Ovary (tissue), 3 donors: Measurements from ENCODE around the gene PTPRK.

ENCODE experiments used
- EP300 ChIP-seq: sonication (generic); formaldehyde crosslinking; IDR thresholded peaks from one replicate; pipeline ENCODE4 v1.6.1; 2017; ENCODE audit warnings: antibody characterized with exemption
- TF ChIP-seq, protein P1 (sequence below), 3 donors: fragments of 450-650 bp in 2 of 3; fragments of 200-600 bp in 1 of 3; IDR thresholded peaks; one replicate each; pipeline versions ENCODE4 v1.5.1 to v1.8.0; 2016 to 2022; ENCODE audit warnings: antibody characterized with exemption in 3 of 3, mild to moderate bottlenecking in 1 of 3
- donor health status: DM: no; HTN: no; CAD: no.

DNA sequence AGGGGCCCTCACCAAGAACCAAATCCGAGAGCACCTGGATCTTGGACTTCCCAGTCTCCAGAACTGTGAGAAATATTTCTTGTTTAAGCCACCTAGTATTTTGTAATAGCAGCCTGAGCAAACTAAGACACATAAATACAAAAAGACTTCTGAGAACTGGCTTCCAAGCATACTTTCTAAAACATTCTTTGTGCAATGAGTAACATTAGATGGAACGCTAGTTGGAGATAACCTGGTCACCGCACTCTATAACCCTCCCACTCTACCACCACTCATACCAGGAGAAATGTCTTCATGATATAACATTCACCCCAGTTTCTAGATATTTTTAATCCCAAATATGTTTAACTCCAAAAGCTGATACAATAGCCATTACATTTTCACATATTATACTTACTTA, 450.0 kb downstream of the PTPRK start:
- TF ChIP-seq, protein P1, sequence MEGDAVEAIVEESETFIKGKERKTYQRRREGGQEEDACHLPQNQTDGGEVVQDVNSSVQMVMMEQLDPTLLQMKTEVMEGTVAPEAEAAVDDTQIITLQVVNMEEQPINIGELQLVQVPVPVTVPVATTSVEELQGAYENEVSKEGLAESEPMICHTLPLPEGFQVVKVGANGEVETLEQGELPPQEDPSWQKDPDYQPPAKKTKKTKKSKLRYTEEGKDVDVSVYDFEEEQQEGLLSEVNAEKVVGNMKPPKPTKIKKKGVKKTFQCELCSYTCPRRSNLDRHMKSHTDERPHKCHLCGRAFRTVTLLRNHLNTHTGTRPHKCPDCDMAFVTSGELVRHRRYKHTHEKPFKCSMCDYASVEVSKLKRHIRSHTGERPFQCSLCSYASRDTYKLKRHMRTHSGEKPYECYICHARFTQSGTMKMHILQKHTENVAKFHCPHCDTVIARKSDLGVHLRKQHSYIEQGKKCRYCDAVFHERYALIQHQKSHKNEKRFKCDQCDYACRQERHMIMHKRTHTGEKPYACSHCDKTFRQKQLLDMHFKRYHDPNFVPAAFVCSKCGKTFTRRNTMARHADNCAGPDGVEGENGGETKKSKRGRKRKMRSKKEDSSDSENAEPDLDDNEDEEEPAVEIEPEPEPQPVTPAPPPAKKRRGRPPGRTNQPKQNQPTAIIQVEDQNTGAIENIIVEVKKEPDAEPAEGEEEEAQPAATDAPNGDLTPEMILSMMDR (IDR thresholded peaks at IDR 0.05) = no peak
- TF ChIP-seq EP300 = no peak
